ENCODE results near the gene RAB4A. TPM values are rescaled to one million over a fixed set of nuclear protein-coding genes. Genes with fewer than 3 reads are reported as not detected.

The RAB4A gene
- total and polyA plus RNA-seq, 10 of the 15 experiments (the other 5 are each of a cell fraction or from before 2014, with no cell fraction given) = 4.0 to 35.8 (median 17.7) TPM

DNA sequence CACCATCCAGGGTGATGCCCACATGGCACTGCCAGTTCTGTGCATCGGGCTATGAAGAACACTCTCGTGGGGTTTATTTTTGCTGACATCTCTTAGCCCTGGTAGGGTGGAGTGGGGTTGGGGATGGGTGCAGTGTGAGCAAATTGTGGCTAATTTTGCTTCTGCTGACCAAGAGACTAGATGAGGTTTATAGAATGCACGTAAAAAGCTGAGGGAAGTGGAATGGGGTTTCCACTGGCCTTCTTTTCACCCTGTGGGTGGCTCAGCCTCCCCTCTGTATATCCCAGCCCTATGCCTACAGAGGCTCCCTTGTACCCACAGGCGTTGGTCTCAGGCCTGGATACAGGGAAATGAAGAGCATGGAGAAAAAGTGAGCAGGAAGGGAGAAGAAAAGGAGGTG is 44.1 kb upstream of the RAB4A start:
- WGBS (ENCODE audit: insufficient coverage, insufficient replicate concordance, low lambda C conversion rate, missing lambda C conversion rate) = 2% methylated on average over 4 of the region's 4 CpGs
- POLR2A ChIA-PET = no interaction called here

More for the DNA sequence above, 44.1 kb upstream of the RAB4A start:
- intact Hi-C loops (cut with micrococcal nuclease; ENCODE audit: unreplicated experiment) (loop anchor here (1.0 to 10.0 kb wide), 3 partner anchors 192 to 562 kb away; no protein-coding TSS in a partner anchor), in situ Hi-C loops (cut with MboI) (no loop called here)
- peaks cover 7% of the 10 kb centered on the region; the same call in 1 of the 2 replicates for H3K4me1 ChIP-seq (ENCODE audit: control insufficient read depth, insufficient read depth, low read length)
- no peak overlapping the region for H3K4me2 ChIP-seq (ENCODE audit: control insufficient read depth, insufficient read depth)
- no peaks in the 10 kb centered on the region; a peak in 2 of 4 replicates for H3K27me3 ChIP-seq (replicated peaks in 1 of 2; ENCODE audit: control insufficient read depth in 2 of 2, insufficient read depth in 2 of 2, low read length in 1 of 2)
- ChIA-PET SMC1A (ENCODE audit: uncharacterized antibody, unreplicated experiment) (interaction anchor here (0.8 to 4.8 kb wide), 10 partner anchors 8 to 562 kb away, joined by 3 to 33 read pairs (median 6); no protein-coding TSS in a partner anchor), RAD21 (ENCODE audit: unreplicated experiment) (interaction anchor here (1.0 to 4.6 kb wide), 5 partner anchors 10 to 562 kb away, joined by 3 to 17 read pairs (median 4); no protein-coding TSS in a partner anchor), CTCF (interaction anchor here (0.5 to 5.1 kb wide), 21 partner anchors 9 to 755 kb away, joined by 3 to 65 read pairs (median 5); partner anchors contain the start of gene RHOU)
- FAIRE-seq (no peak), DNase-seq (ENCODE audit: low read depth, low spot score) (no peak), ATAC-seq (no peak)
- no peak overlapping the region for H3K9ac ChIP-seq (ENCODE audit: control insufficient read depth, insufficient read depth, low read length)
- no TSS peak for BruUV-seq (replicated peaks)
- H3K27ac ChIP-seq (ENCODE audit: control insufficient read depth, insufficient read depth) = no peak overlapping the region
- TF ChIP-seq HDGF (IDR thresholded peaks at IDR 0.05) (no peak), CBX5 (IDR thresholded peaks at IDR 0.05; ENCODE audit: low read depth) (no peak), MTA2 (IDR thresholded peaks at IDR 0.05; ENCODE audit: low read depth) (no peak), HDAC6 (IDR thresholded peaks at IDR 0.05; ENCODE audit: unreplicated experiment) (no peak), CEBPB (IDR thresholded peaks at IDR 0.05; ENCODE audit: borderline replicate concordance in 1 of 2, low read depth in 2 of 2, low read length in 2 of 2) (no peak), EED (IDR thresholded peaks at IDR 0.05; ENCODE audit: low read depth) (no peak), NBN (IDR thresholded peaks at IDR 0.05) (no peak), NFIC (IDR thresholded peaks at IDR 0.05; ENCODE audit: low read depth, low read length) (no peak), NR2F1 (conservative IDR thresholded peaks at IDR 0.05) (no peak), SMAD1 (IDR thresholded peaks at IDR 0.05; ENCODE audit: low read depth, partially characterized antibody) (no peak), MYC (IDR thresholded peaks at IDR 0.05; ENCODE audit: insufficient read depth, insufficient read length, insufficient replicate concordance, low read length, severe bottlenecking) (no peak), ATF7 (IDR thresholded peaks at IDR 0.05; ENCODE audit: low read depth) (no peak), SP1 (IDR thresholded peaks at IDR 0.05; ENCODE audit: low read depth, low read length) (no peak), BACH1 (IDR thresholded peaks at IDR 0.05; ENCODE audit: borderline replicate concordance) (no peak), ZBTB33 (IDR thresholded peaks at IDR 0.05) (no peak), CEBPZ (IDR thresholded peaks at IDR 0.05; ENCODE audit: low read depth, low read length) (no peak), POU2F2 (IDR thresholded peaks at IDR 0.05; ENCODE audit: borderline replicate concordance, low read depth, low read length) (no peak), GATAD2B (conservative IDR thresholded peaks at IDR 0.05; ENCODE audit: low read depth) (no peak), EP300 (IDR thresholded peaks at IDR 0.05; ENCODE audit: borderline replicate concordance in 1 of 2, control insufficient read depth in 1 of 2, low read depth in 2 of 2, low read length in 2 of 2) (no peak), TCF12 (IDR thresholded peaks at IDR 0.05; ENCODE audit: low read depth, low read length) (no peak)
- no peak overlapping the region for H3K4me3 ChIP-seq
- H3K9me3 ChIP-seq (replicated peaks; ENCODE audit: control insufficient read depth, insufficient read depth, low read length) = no peaks in the 10 kb centered on the region
- no peaks in the 10 kb centered on the region for H3K79me2 ChIP-seq (ENCODE audit: control insufficient read depth, insufficient read depth, low read length)
- H2AFZ ChIP-seq (ENCODE audit: control insufficient read depth, low read depth, low read length) = no peak overlapping the region
- H4K20me1 ChIP-seq (ENCODE audit: control insufficient read depth, insufficient read depth) = no peaks in the 10 kb centered on the region
- H3K36me3 ChIP-seq (ENCODE audit: control insufficient read depth in 2 of 2, insufficient read depth in 2 of 2, low read length in 1 of 2) = no peaks in the 10 kb centered on the region
